Activated CD4-positive, alpha-beta T cell treated with anti-CD3 and anti-CD28 coated beads, Interleukin-2, amount 10 ng/mL, durations not matched to agents 7 days and 5 days (primary cell): Measurements from ENCODE around the gene THOP1. TPM values are rescaled to one million over a fixed set of nuclear protein-coding genes. Genes with fewer than 3 reads are reported as not detected.

Experiments used
- CTCF ChIA-PET: fragments of 350-600 bp; sonication (Branson Sonifier 250); formaldehyde crosslinking; loops from one replicate; lab custom pipeline; 2021; ENCODE audit warnings: antibody characterized with exemption; lab: Charles Lee
- POLR2A ChIA-PET: fragments of 350-600 bp; sonication (Branson Sonifier 250); formaldehyde crosslinking; loops from one replicate; lab custom pipeline; 2021; ENCODE audit warnings: antibody characterized with exemption; lab: Charles Lee
- DNase-seq: peaks from one replicate; pipeline ENCODE4 v3.0.0-alpha.2; 2020
- H3K27ac Mint-ChIP-seq: one replicate; pipeline ENCODE4 v1.8.0; 2021; ENCODE audit warnings: mild to moderate bottlenecking, moderate library complexity, mixed read lengths
- H3K27me3 Mint-ChIP-seq: one replicate; pipeline ENCODE4 v1.8.0; 2021; ENCODE audit warnings: mixed read lengths
- H3K36me3 Mint-ChIP-seq: one replicate; pipeline ENCODE4 v1.8.0; 2021; ENCODE audit warnings: low read depth, mixed read lengths
- H3K4me1 Mint-ChIP-seq: one replicate; pipeline ENCODE4 v1.8.0; 2021; ENCODE audit warnings: mixed read lengths
- H3K4me3 Mint-ChIP-seq: one replicate; pipeline ENCODE4 v1.8.0; 2021; ENCODE audit warnings: mild to moderate bottlenecking, moderate library complexity, mixed read lengths
- H3K9me3 Mint-ChIP-seq: one replicate; pipeline ENCODE4 v1.8.0; 2021; ENCODE audit warnings: mixed read lengths
- total RNA-seq, 2 experiments: library from RNA; stranded (reverse); gene quantifications; one replicate each; pipeline ENCODE4 v1.2.3, GENCODE V29; 2021

Gene THOP1
- total RNA-seq, 2 experiments from 2014 or later, result 84.2 to 97.1 TPM

GRCh38 chr19:2848616-2849015 lies 63.3 kb downstream of the THOP1 start:
- H3K27me3 Mint-ChIP-seq, result no peaks in the 10 kb centered on the region
- peaks cover 48% of the 10 kb centered on the region for H3K9me3 Mint-ChIP-seq
- CTCF ChIA-PET, result interaction anchor here (0.7 kb wide), 1 partner anchor 12 kb away, joined by 3 read pairs; no protein-coding TSS in a partner anchor
- POLR2A ChIA-PET, result interaction anchor here (0.7 kb wide), 1 partner anchor 1856 kb away, joined by 3 read pairs; no protein-coding TSS in a partner anchor
- DNase-seq, result no peak
- H3K4me3 Mint-ChIP-seq, result no peak overlapping the region
- peaks cover 4% of the 10 kb centered on the region for H3K4me1 Mint-ChIP-seq
- no peak overlapping the region for H3K27ac Mint-ChIP-seq
- peaks cover 44% of the 10 kb centered on the region for H3K36me3 Mint-ChIP-seq

GRCh38 chr19:2850256-2850925 lies 65.1 kb downstream of the THOP1 start:
- H3K4me3 Mint-ChIP-seq, result no peak overlapping the region
- ChIA-PET POLR2A (no interaction called here), CTCF (interaction anchor here (0.7 to 1.2 kb wide), 2 partner anchors 9 to 37 kb away, joined by 3 to 5 read pairs; partner anchors contain the start of gene ZNF555)
- H3K36me3 Mint-ChIP-seq, result peaks cover 57% of the 10 kb centered on the region
- H3K27ac Mint-ChIP-seq, result no peak overlapping the region
- H3K4me1 Mint-ChIP-seq, result peaks cover 4% of the 10 kb centered on the region
- H3K27me3 Mint-ChIP-seq, result no peaks in the 10 kb centered on the region
- H3K9me3 Mint-ChIP-seq, result peaks cover 57% of the 10 kb centered on the region
- no peak for DNase-seq

GRCh38 chr19:2852598-2852997 lies 67.3 kb downstream of the THOP1 start:
- H3K4me1 Mint-ChIP-seq, result peaks cover 16% of the 10 kb centered on the region
- peaks cover 58% of the 10 kb centered on the region for H3K36me3 Mint-ChIP-seq
- no peak for DNase-seq
- ChIA-PET CTCF (no interaction called here), POLR2A (no interaction called here)
- no peak overlapping the region for H3K4me3 Mint-ChIP-seq
- H3K27ac Mint-ChIP-seq, result no peak overlapping the region
- peaks cover 61% of the 10 kb centered on the region for H3K9me3 Mint-ChIP-seq
- H3K27me3 Mint-ChIP-seq, result no peaks in the 10 kb centered on the region

- ChIA-PET CTCF (no interaction called here), POLR2A (no interaction called here)
- Mint-ChIP-seq H3K4me1 (peaks cover 16% of the 10 kb centered on the region), H3K9me3 (peaks cover 60% of the 10 kb centered on the region), H3K27ac (no peak overlapping the region), H3K4me3 (no peak overlapping the region), H3K27me3 (no peaks in the 10 kb centered on the region), H3K36me3 (peaks cover 58% of the 10 kb centered on the region)
- no peak for DNase-seq
These were observed 67.8 kb downstream of the THOP1 start for GRCh38 chr19:2853015-2853606.

GRCh38 chr19:2854849-2855248 lies 69.5 kb downstream of the THOP1 start:
- Mint-ChIP-seq H3K27ac (no peak overlapping the region), H3K4me1 (peaks cover 16% of the 10 kb centered on the region), H3K36me3 (peaks cover 57% of the 10 kb centered on the region), H3K27me3 (no peaks in the 10 kb centered on the region), H3K9me3 (peaks cover 70% of the 10 kb centered on the region), H3K4me3 (no peak overlapping the region)
- DNase-seq, result no peak
- POLR2A ChIA-PET, result no interaction called here
- CTCF ChIA-PET, result interaction anchor here (2.3 to 2.5 kb wide), 2 partner anchors 11 to 13 kb away, joined by 6 to 8 read pairs; partner anchors contain the start of gene ZNF555

GRCh38 chr19:2856457-2857050 lies 71.3 kb downstream of the THOP1 start:
- DNase-seq, result no peak

GRCh38 chr19:2858864-2859263 lies 73.6 kb downstream of the THOP1 start:
- CTCF ChIA-PET, result interaction anchor here (1.6 kb wide), 1 partner anchor 11 kb away, joined by 3 read pairs; no protein-coding TSS in a partner anchor
- no peak overlapping the region for H3K4me3 Mint-ChIP-seq
- H3K4me1 Mint-ChIP-seq, result peaks cover 12% of the 10 kb centered on the region
- no peak overlapping the region for H3K27ac Mint-ChIP-seq
- peaks cover 20% of the 10 kb centered on the region for H3K36me3 Mint-ChIP-seq
- H3K9me3 Mint-ChIP-seq, result peaks cover 45% of the 10 kb centered on the region
- no peaks in the 10 kb centered on the region for H3K27me3 Mint-ChIP-seq
- DNase-seq, result no peak
- POLR2A ChIA-PET, result no interaction called here

More at GRCh38 chr19:2856457-2857050, 71.3 kb downstream of the THOP1 start:
- CTCF ChIA-PET, result interaction anchor here (1.3 to 2.3 kb wide), 2 partner anchors 13 to 16 kb away, joined by 5 to 6 read pairs; partner anchors contain the start of gene ZNF555
- H3K9me3 Mint-ChIP-seq, result peaks cover 60% of the 10 kb centered on the region
- peaks cover 12% of the 10 kb centered on the region for H3K4me1 Mint-ChIP-seq
- H3K27ac Mint-ChIP-seq, result no peak overlapping the region
- POLR2A ChIA-PET, result no interaction called here
- H3K36me3 Mint-ChIP-seq, result peaks cover 41% of the 10 kb centered on the region
- no peak overlapping the region for H3K4me3 Mint-ChIP-seq
- no peaks in the 10 kb centered on the region for H3K27me3 Mint-ChIP-seq

GRCh38 chr19:2863816-2864215 lies 78.5 kb downstream of the THOP1 start:
- CTCF ChIA-PET, result no interaction called here
- Mint-ChIP-seq H3K4me3 (no peak overlapping the region), H3K27me3 (no peaks in the 10 kb centered on the region), H3K4me1 (no peaks in the 10 kb centered on the region), H3K9me3 (peaks cover 21% of the 10 kb centered on the region), H3K27ac (no peak overlapping the region), H3K36me3 (no peaks in the 10 kb centered on the region)
- DNase-seq, result no peak
- POLR2A ChIA-PET, result no interaction called here

Other genes with a start within 250 kb of the THOP1 start
- gene GNG7, start 82.8 kb upstream of the THOP1 start, total RNA-seq, result 1 to 10 TPM; 1.1 to 1.2 TPM
- not detected for gene DIRAS1, start 64.1 kb upstream of the THOP1 start, total RNA-seq
- gene SLC39A3, start 45.5 kb upstream of the THOP1 start, total RNA-seq, result 10 to 100 TPM; 31.5 to 37.5 TPM
- 10 to 100 TPM; 46.6 to 46.9 TPM for gene SGTA, start 2.2 kb upstream of the THOP1 start, total RNA-seq
- gene ZNF554, start 34.4 kb downstream of the THOP1 start, total RNA-seq, result 1 to 10 TPM; 4.1 to 4.6 TPM
- gene ZNF555, start 56.0 kb downstream of the THOP1 start, total RNA-seq, result 1 to 10 TPM; 2.2 to 3.2 TPM
- gene ZNF556, start 81.8 kb downstream of the THOP1 start, total RNA-seq, result not detected
- 1 to 10 TPM; 4.4 to 4.9 TPM for gene ZNF57, start 115.4 kb downstream of the THOP1 start, total RNA-seq
- 1 to 10 TPM; 4.6 to 5.6 TPM for gene ZNF77, start 159.5 kb downstream of the THOP1 start, total RNA-seq
- 1 to 10 TPM; 1.2 to 1.6 TPM for gene TLE6, start 192.1 kb downstream of the THOP1 start, total RNA-seq
- under 1 TPM; 0.99 to 1.00 TPM for gene TLE2, start 243.8 kb downstream of the THOP1 start, total RNA-seq